Hepatocyte (in vitro differentiated cells): Measurements from ENCODE around the gene PPIP5K2.

Experiments used
- CTCF ChIP-seq: fragments of 200-600 bp; sonication (generic); IDR thresholded peaks from 2 replicates; pipeline ENCODE4 v1.5.1; 2016; ENCODE audit warnings: antibody characterized with exemption, mild to moderate bottlenecking; ENCODE audit not compliant: poor library complexity
- EZH2 ChIP-seq: fragments of 200-600 bp; sonication (generic); IDR thresholded peaks from 2 replicates; pipeline ENCODE4 v1.6.1; 2016; ENCODE audit warnings: antibody characterized with exemption, mild to moderate bottlenecking, borderline replicate concordance

DNA sequence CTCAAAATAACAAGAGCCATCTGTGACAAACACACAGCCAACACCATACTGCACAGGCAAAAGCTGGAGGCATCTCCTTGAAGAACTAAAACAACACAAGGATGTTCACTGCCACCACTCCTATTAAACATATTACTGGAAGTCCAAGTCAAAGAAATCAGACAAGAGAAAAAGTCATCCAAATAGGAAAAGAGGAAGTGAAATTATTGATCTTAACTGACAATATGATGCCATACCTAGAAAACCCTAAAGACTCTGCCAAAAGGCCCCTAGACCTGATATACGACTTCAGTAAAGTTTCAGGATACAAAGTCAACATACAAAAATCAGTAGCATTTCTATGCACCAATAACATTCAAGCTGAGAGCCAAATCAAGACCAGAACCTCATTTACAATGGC, 108.5 kb downstream of the PPIP5K2 start:
- TF ChIP-seq EZH2 = no peak
- no peak for TF ChIP-seq CTCF
